HCT116 (cell line): ENCODE measurements around the gene IFT22. TPM values are rescaled to one million over a fixed set of nuclear protein-coding genes. Genes with fewer than 3 reads are reported as not detected.

Experiments
- ATAC-seq: fragments of 200-7000 bp; cut with Tn5 transposase; 2 replicates; pipeline ENCODE4 v1.9.1; 2020; ENCODE audit warnings: mild to moderate bottlenecking, moderate library complexity
- BruUV-seq: library from RNA; stranded (reverse); fragments of 400-500 nt; replicated peaks from 2 replicates; lab custom pipeline; 2021; lab: Mats Ljungman, UMichigan
- CTCF ChIA-PET: fragments of 300-600 bp; sonication (Branson Sonifier 250); formaldehyde crosslinking; loops from one replicate; lab custom pipeline; 2021; ENCODE audit warnings: antibody characterized with exemption; lab: Charles Lee
- POLR2A ChIA-PET: fragments of 300-600, 350-600 bp; sonication (Branson Sonifier 250); formaldehyde crosslinking; loops from one replicate; lab custom pipeline; 2021; ENCODE audit warnings: antibody characterized with exemption; lab: Charles Lee
- RAD21 ChIA-PET, 2 experiments: fragments of 300-600 bp; sonication (Branson Sonifier 250); formaldehyde crosslinking; loops; one replicate each; lab custom pipeline; 2023; ENCODE audit warnings: low total read pairs in 2 of 2; ENCODE audit not compliant: uncharacterized antibody in 2 of 2, unreplicated experiment in 2 of 2, low non-redundant PET in 1 of 2; lab: Charles Lee
- DNase-seq: peaks from one replicate; pipeline ENCODE4 v3.0.0-alpha.2; 2010; ENCODE audit warnings: low read depth, low spot score
- H2AFZ ChIP-seq: fragments of 200-600 bp; shearing (Covaris generic), sonication (generic); 2 replicates; pipeline ENCODE4 v1.6.1; 2017; ENCODE audit warnings: low read depth, mixed run types, mixed read lengths, antibody characterized with exemption, low read length; ENCODE audit not compliant: poor library complexity, severe bottlenecking
- H3K27ac ChIP-seq: 2 replicates; pipeline ENCODE4 v1.5.1; 2012; ENCODE audit warnings: low read depth, low read length
- H3K27me3 ChIP-seq: fragments of 200-600 bp; sonication (generic); 2 replicates; pipeline ENCODE4 v1.6.1; 2016; ENCODE audit warnings: mixed run types, low read length, mixed read lengths; ENCODE audit not compliant: insufficient read depth
- H3K36me3 ChIP-seq, 2 experiments: fragments of 200-500 bp in 1 of 2; fragments of 200-600 bp in 1 of 2; sonication (Bioruptor generic) in 1 of 2; sonication (generic) in 1 of 2; 2 replicates each; pipeline versions ENCODE4 v1.5.1 to v1.6.1; 2014 to 2016; ENCODE audit warnings: low read length in 2 of 2, inconsistent platforms in 1 of 2, mixed read lengths in 1 of 2, mixed run types in 1 of 2; ENCODE audit not compliant: insufficient read depth in 2 of 2, control insufficient read depth in 1 of 2
- H3K4me1 ChIP-seq, 2 experiments: fragments of 200-600 bp in 1 of 2; sonication (generic) in 1 of 2; 2 replicates each; pipeline versions ENCODE4 v1.5.1 to v1.6.1; 2012 to 2017; ENCODE audit warnings: low read length in 2 of 2, inconsistent platforms in 1 of 2, mild to moderate bottlenecking in 1 of 2, mixed read lengths in 1 of 2, mixed run types in 1 of 2, moderate library complexity in 1 of 2; ENCODE audit not compliant: insufficient read depth in 2 of 2, control insufficient read depth in 1 of 2
- H3K4me2 ChIP-seq: fragments of 200-600 bp; sonication (generic); 2 replicates; pipeline ENCODE4 v1.6.1; 2017; ENCODE audit warnings: mixed run types, low read length, mixed read lengths
- H3K4me3 ChIP-seq, 2 experiments: fragments of 200-600 bp in 1 of 2; sonication (generic) in 1 of 2; replicated peaks in 1 of 2; 2 replicates each; pipeline ENCODE4 v1.5.1; 2011 to 2016; ENCODE audit warnings: low read length in 2 of 2, control low read depth in 1 of 2, low read depth in 1 of 2, mild to moderate bottlenecking in 1 of 2, mixed read lengths in 1 of 2, mixed run types in 1 of 2
- H3K79me2 ChIP-seq: fragments of 200-600 bp; sonication (generic); 2 replicates; pipeline ENCODE4 v1.6.1; 2017; ENCODE audit warnings: mild to moderate bottlenecking, mixed run types, low read length, moderate library complexity, mixed read lengths; ENCODE audit not compliant: insufficient read depth
- H3K9ac ChIP-seq: fragments of 200-600 bp; sonication (generic); 2 replicates; pipeline ENCODE4 v1.6.1; 2016; ENCODE audit warnings: low read length, mixed read lengths
- H3K9me2 ChIP-seq: fragments of 200-600 bp; sonication (generic), shearing (Covaris generic); 2 replicates; pipeline ENCODE4 v1.6.1; 2017; ENCODE audit warnings: mixed run types, mild to moderate bottlenecking, moderate library complexity; ENCODE audit not compliant: insufficient read depth
- H3K9me3 ChIP-seq, 2 experiments: fragments of 200-500 bp in 1 of 2; fragments of 200-600 bp in 1 of 2; sonication (Bioruptor generic) in 1 of 2; sonication (generic) in 1 of 2; 2 replicates each; pipeline ENCODE4 v1.6.1; 2014 to 2017; ENCODE audit warnings: low read length in 2 of 2, mixed read lengths in 2 of 2, inconsistent platforms in 1 of 2, low read depth in 1 of 2, mild to moderate bottlenecking in 1 of 2, mixed run types in 1 of 2, moderate library complexity in 1 of 2; ENCODE audit not compliant: control insufficient read depth in 1 of 2, insufficient read depth in 1 of 2
- H4K20me1 ChIP-seq: fragments of 200-600 bp; sonication (generic), shearing (Covaris generic); 2 replicates; pipeline ENCODE4 v1.6.1; 2017; ENCODE audit warnings: mixed run types, mild to moderate bottlenecking, moderate library complexity; ENCODE audit not compliant: insufficient read depth
- ATF3 ChIP-seq: IDR thresholded peaks from 2 replicates; pipeline ENCODE4 v1.6.1; 2012
- CBX3 ChIP-seq: IDR thresholded peaks from 2 replicates; pipeline ENCODE4 v1.6.1; 2012; ENCODE audit warnings: low read depth
- CTCF ChIP-seq, 3 experiments: fragments of 200-600 bp in 1 of 3; sonication (generic) in 1 of 3; IDR thresholded peaks in 2 of 3; conservative IDR thresholded peaks in 1 of 3; 2 replicates each; pipeline ENCODE4 v1.5.1; 2012 to 2017; ENCODE audit warnings: low read depth in 2 of 3, low read length in 2 of 3, antibody characterized with exemption in 1 of 3, borderline replicate concordance in 1 of 3, control low read depth in 1 of 3, mild to moderate bottlenecking in 1 of 3, mixed read lengths in 1 of 3, mixed run types in 1 of 3, moderate library complexity in 1 of 3; ENCODE audit not compliant: insufficient read depth in 1 of 3
- EGR1 ChIP-seq: IDR thresholded peaks from 2 replicates; pipeline ENCODE4 v1.6.1; 2012; ENCODE audit warnings: low read depth
- EZH2 ChIP-seq: fragments of 200-600 bp; sonication (generic); IDR thresholded peaks from 2 replicates; pipeline ENCODE4 v1.6.1; 2017; ENCODE audit warnings: antibody characterized with exemption, mixed run types
- EZH2phosphoT487 ChIP-seq: fragments of 200-600 bp; IDR thresholded peaks from 2 replicates; pipeline ENCODE4 v1.6.1; 2018; ENCODE audit warnings: antibody characterized with exemption, borderline replicate concordance
- JUND ChIP-seq: IDR thresholded peaks from 2 replicates; pipeline ENCODE4 v1.6.1; 2012
- MAX ChIP-seq: IDR thresholded peaks from 2 replicates; pipeline ENCODE4 v1.6.1; 2012
- POLR2AphosphoS5 ChIP-seq: IDR thresholded peaks from 2 replicates; pipeline ENCODE4 v1.6.1; 2011; ENCODE audit warnings: mild to moderate bottlenecking, low read depth, low read length, moderate library complexity
- RAD21 ChIP-seq: IDR thresholded peaks from 2 replicates; pipeline ENCODE4 v1.6.1; 2012; ENCODE audit warnings: low read depth, mild to moderate bottlenecking
- REST ChIP-seq: IDR thresholded peaks from 2 replicates; pipeline ENCODE4 v1.6.1; 2012; ENCODE audit warnings: low read depth
- SIN3A ChIP-seq: IDR thresholded peaks from 2 replicates; pipeline ENCODE4 v1.6.1; 2012; ENCODE audit warnings: low read depth
- SP1 ChIP-seq: IDR thresholded peaks from 2 replicates; pipeline ENCODE4 v1.6.1; 2012; ENCODE audit warnings: low read depth
- TCF7L2 ChIP-seq: IDR thresholded peaks from 2 replicates; pipeline ENCODE4 v1.7.0; 2011; ENCODE audit warnings: borderline replicate concordance, inconsistent platforms; ENCODE audit not compliant: insufficient read depth, insufficient read length; ENCODE audit errors: extremely low read depth
- ZBTB33 ChIP-seq: IDR thresholded peaks from 2 replicates; pipeline ENCODE4 v1.6.1; 2011; ENCODE audit warnings: mild to moderate bottlenecking, low read length, moderate library complexity; ENCODE audit not compliant: insufficient replicate concordance; ENCODE audit errors: extremely low read depth
- intact Hi-C: fragments of 100-400 bp; cut with micrococcal nuclease; formaldehyde crosslinking; loops from 2 replicates; pipeline ENCODE4 v1.10.0; 2022
- total RNA-seq: library from RNA; stranded (reverse); gene quantifications from one replicate; pipeline ENCODE4 v1.2.1, GENCODE V29; 2021; ENCODE audit not compliant: unreplicated experiment

The IFT22 gene
- total RNA-seq, 1 experiment from 2014 or later: 27.2 TPM

- H3K27ac ChIP-seq: no peak overlapping the region
- no peak overlapping the region for H3K4me2 ChIP-seq
- ChIA-PET RAD21 (no interaction called here), CTCF (no interaction called here), POLR2A (no interaction called here)
- H3K4me3 ChIP-seq: no peak overlapping the region
- no peak overlapping the region for H2AFZ ChIP-seq
- no peaks in the 10 kb centered on the region for H3K27me3 ChIP-seq
- ATAC-seq: no peak
- no peaks in the 10 kb centered on the region for H3K36me3 ChIP-seq
- H3K9me2 ChIP-seq: no peaks in the 10 kb centered on the region
- no peaks in the 10 kb centered on the region for H3K9me3 ChIP-seq
- 0 out of 4 replicates have a peak, but pooled peaks cover 0 to 2% of the 10 kb centered on the region in 2 experiments for H3K4me1 ChIP-seq
- no peaks in the 10 kb centered on the region for H3K79me2 ChIP-seq
- intact Hi-C loops: no loop called here
- no peak overlapping the region for H3K9ac ChIP-seq
- H4K20me1 ChIP-seq: no peaks in the 10 kb centered on the region
- TF ChIP-seq POLR2AphosphoS5 (no peak), ZBTB33 (no peak), EZH2phosphoT487 (no peak), JUND (no peak), SP1 (no peak), REST (no peak), SIN3A (no peak), EGR1 (no peak), MAX (no peak), TCF7L2 (no peak), RAD21 (no peak), CBX3 (no peak), EZH2 (no peak), CTCF (IDR thresholded peaks at IDR 0.05 in 2 of 3, conservative IDR thresholded peaks at IDR 0.05 in 1 of 3; ENCODE audit: borderline replicate concordance in 1 of 3, insufficient read depth in 1 of 3, low read depth in 2 of 3, low read length in 2 of 3) (no peak), ATF3 (no peak)
- no TSS peak for BruUV-seq
- no peak for DNase-seq
These were observed 33.2 kb downstream of the IFT22 start for GRCh38 chr7:101288439-101288838.
